HepG2 (cell line): Measurements from ENCODE around the gene ASCL2. TPM values are rescaled to one million over a fixed set of nuclear protein-coding genes. Genes with fewer than 3 reads are reported as not detected.

Experiments
- ATAC-seq: fragments of 200-7000 bp; cut with Tn5 transposase; 3 replicates; pipeline ENCODE4 v1.9.1; 2020; ENCODE audit warnings: mild to moderate bottlenecking, moderate library complexity
- BruUV-seq: library from RNA; stranded (reverse); fragments of 400-500 nt; replicated peaks from 2 replicates; lab custom pipeline; 2021; lab: Mats Ljungman, UMichigan
- CTCF ChIA-PET: fragments of 300-600 bp; formaldehyde crosslinking; extraction: SDS; loops from one replicate; lab custom pipeline; 2021; ENCODE audit warnings: low total read pairs, inconsistent platforms, low intra/inter-chr PET ratio; lab: Yijun Ruan, JAX
- POLR2A ChIA-PET: fragments of 350-600 bp; sonication (Branson Sonifier 250); formaldehyde crosslinking; loops from one replicate; lab custom pipeline; 2020; ENCODE audit warnings: antibody characterized with exemption, inconsistent platforms; lab: Yijun Ruan, JAX
- DNase-seq: peaks from one replicate; pipeline ENCODE4 v3.0.0-alpha.2; 2015; ENCODE audit warnings: low spot score
- FAIRE-seq: peaks from 3 replicates; lab custom pipeline; 2011; peaks lifted over from hg19 to GRCh38; lab: Jason Lieb, UNC
- H2AFZ ChIP-seq: one replicate; pipeline ENCODE4 v1.6.1; 2011; ENCODE audit warnings: low read length, inconsistent platforms
- H3K27ac ChIP-seq: fragments of 300-600 bp; 3 replicates; pipeline ENCODE4 v1.8.0; 2011; ENCODE audit warnings: mixed run types, mild to moderate bottlenecking, mixed read lengths, low read length, inconsistent platforms; ENCODE audit not compliant: insufficient read depth; ENCODE audit errors: extremely low read length
- H3K27me3 ChIP-seq, 2 experiments: fragments of 200-600 bp in 1 of 2; 2 replicates in 1 of 2; 3 replicates in 1 of 2; pipeline versions ENCODE4 v1.6.0 to v1.8.0; 2011; ENCODE audit warnings: low read length in 2 of 2, mild to moderate bottlenecking in 2 of 2, moderate library complexity in 2 of 2, inconsistent platforms in 1 of 2; ENCODE audit not compliant: insufficient read depth in 2 of 2, control insufficient read depth in 1 of 2
- H3K36me3 ChIP-seq, 2 experiments: fragments of 200-600 bp in 1 of 2; replicated peaks in 1 of 2; 2 replicates in 1 of 2; 3 replicates in 1 of 2; pipeline versions ENCODE4 v1.5.1 to v1.8.0; 2011; ENCODE audit warnings: low read length in 2 of 2, inconsistent platforms in 1 of 2; ENCODE audit not compliant: insufficient read depth in 2 of 2, control insufficient read depth in 1 of 2
- H3K4me1 ChIP-seq: 2 replicates; pipeline ENCODE4 v1.5.1; 2012; ENCODE audit warnings: low read length, inconsistent platforms; ENCODE audit not compliant: insufficient read depth
- H3K4me2 ChIP-seq: 2 replicates; pipeline ENCODE4 v1.6.0; 2011; ENCODE audit warnings: low read depth, low read length, inconsistent platforms
- H3K4me3 ChIP-seq, 3 experiments: fragments of 200-600 bp in 1 of 3; sonication (generic), shearing (Covaris generic) in 1 of 3; replicated peaks in 1 of 3; 2 replicates each; pipeline ENCODE4 v1.5.1; 2011 to 2016; ENCODE audit warnings: low read length in 3 of 3, inconsistent platforms in 2 of 3, low read depth in 2 of 3, mild to moderate bottlenecking in 2 of 3, control low read depth in 1 of 3, mixed read lengths in 1 of 3; ENCODE audit not compliant: insufficient read depth in 1 of 3
- H3K79me2 ChIP-seq: one replicate; pipeline ENCODE4 v1.6.1; 2011; ENCODE audit warnings: low read length, inconsistent platforms; ENCODE audit not compliant: insufficient read depth
- H3K9ac ChIP-seq: 2 replicates; pipeline ENCODE4 v1.6.0; 2011; ENCODE audit warnings: mild to moderate bottlenecking, low read depth, low read length, inconsistent platforms; ENCODE audit not compliant: insufficient read depth
- H3K9me3 ChIP-seq: 2 replicates; pipeline ENCODE4 v1.5.1; 2012; ENCODE audit warnings: mild to moderate bottlenecking, low read length
- H4K20me1 ChIP-seq: 2 replicates; pipeline ENCODE4 v1.6.0; 2011; ENCODE audit warnings: inconsistent platforms, mild to moderate bottlenecking, low read length, moderate library complexity; ENCODE audit not compliant: insufficient read depth
- EHMT2 ChIP-seq: fragments of 200-600 bp; sonication (generic); IDR thresholded peaks from 2 replicates; pipeline ENCODE4 v1.7.0; 2017; ENCODE audit warnings: antibody characterized with exemption, low read depth, low read length, borderline replicate concordance
- KLF16 ChIP-seq, 2 experiments: sonication (generic) in 1 of 2; formaldehyde crosslinking in 1 of 2; IDR thresholded peaks; 2 replicates each; pipeline versions ENCODE4 v1.6.1 to v1.8.0; 2016 to 2023; ENCODE audit warnings: missing genetic modification reagents in 2 of 2, missing compliant biosample characterization in 1 of 2
- KLF9 ChIP-seq: IDR thresholded peaks from 2 replicates; pipeline ENCODE4 v1.6.1; 2016; ENCODE audit warnings: low read depth
- PAX8 ChIP-seq: sonication (generic); formaldehyde crosslinking; IDR thresholded peaks from 2 replicates; pipeline ENCODE4 v1.8.0; 2022; ENCODE audit warnings: mild to moderate bottlenecking, missing genetic modification reagents, borderline replicate concordance
- STAT5B ChIP-seq: sonication (generic); formaldehyde crosslinking; IDR thresholded peaks from 2 replicates; pipeline ENCODE4 v1.4.0; 2020; ENCODE audit warnings: missing genetic modification reagents
- SYNCRIP ChIP-seq: fragments of 200-400 bp; formaldehyde crosslinking; IDR thresholded peaks from 2 replicates; pipeline ENCODE4 v1.6.1; 2018; ENCODE audit warnings: mild to moderate bottlenecking, low read depth, low read length; ENCODE audit not compliant: insufficient read depth
- TOE1 ChIP-seq: sonication (generic); formaldehyde crosslinking; IDR thresholded peaks from 2 replicates; pipeline ENCODE4 v1.4.0; 2020; ENCODE audit warnings: mild to moderate bottlenecking, missing genetic modification reagents
- XRCC5 ChIP-seq: fragments of 200-400 bp; formaldehyde crosslinking; optimal IDR thresholded peaks from 2 replicates; pipeline ENCODE3; 2017; ENCODE audit warnings: mild to moderate bottlenecking, low read length
- ZNF274 ChIP-seq: sonication (generic); formaldehyde crosslinking; IDR thresholded peaks from 2 replicates; pipeline ENCODE4 v1.5.1; 2020; ENCODE audit warnings: mild to moderate bottlenecking, missing genetic modification reagents
- ZNF563 ChIP-seq: sonication (generic); formaldehyde crosslinking; IDR thresholded peaks from 2 replicates; pipeline ENCODE4 v1.8.0; 2022; ENCODE audit warnings: mild to moderate bottlenecking, moderate library complexity, missing genetic modification reagents
- whole genome bisulfite sequencing: methylation state at CpG from one replicate; pipeline ENCODE4 v1.1.6; 2017; ENCODE audit warnings: low lambda C conversion rate; 5-methylcytosine and 5-hydroxymethylcytosine counted together
- in situ Hi-C: cut with HindIII; loops from 2 replicates; pipeline ENCODE4 v1.10.0; 2017; ENCODE audit warnings: low pct_unique_long_range_greater_than_20kb; ENCODE audit not compliant: extremely low pct_ligation_motif_present
- intact Hi-C: fragments of 100-400 bp; cut with micrococcal nuclease; formaldehyde crosslinking; loops from one replicate; pipeline ENCODE4 v1.10.0; 2022; ENCODE audit not compliant: unreplicated experiment
- polyA plus RNA-seq, 8 experiments: library from polyadenylated mRNA; depleted of rRNA in 3 of 8; stranded (reverse) in 7 of 8; unstranded in 1 of 8; fragments of >200 nt; fragmentation: Illumina TruSeq in 4 of 8; extraction: Trizol in 4 of 8; gene quantifications; 2 replicates each; pipeline versions ENCODE4 v1.2.1 to v1.2.3, GENCODE V29; 2011 to 2016; ENCODE audit warnings: low read depth in 4 of 8, missing spikeins in 1 of 8, mixed read lengths in 1 of 8; ENCODE audit not compliant: insufficient read depth in 1 of 8
- total RNA-seq, 5 experiments: library from RNA; depleted of rRNA; stranded (reverse); fragments of >200 nt; fragmentation: Illumina TruSeq; extraction: Trizol; gene quantifications; 2 replicates each; pipeline ENCODE4 v1.2.3, GENCODE V29; 2016; ENCODE audit warnings: low read depth in 1 of 5
- TF ChIP-seq, protein P1 (sequence below): sonication (generic); formaldehyde crosslinking; IDR thresholded peaks from 2 replicates; pipeline ENCODE4 v1.4.0; 2020; ENCODE audit warnings: missing genetic modification reagents, low read depth, mild to moderate bottlenecking, borderline replicate concordance
- TF ChIP-seq, protein P2 (sequence below): sonication (generic); formaldehyde crosslinking; IDR thresholded peaks from 2 replicates; pipeline ENCODE4 v1.4.0; 2020; ENCODE audit warnings: missing genetic modification reagents

The ASCL2 gene
- total and polyA plus RNA-seq, 2 of the 13 experiments (the other 11 are each of a cell fraction or from before 2014, with no cell fraction given), result 0.07 TPM; not detected in 1

DNA sequence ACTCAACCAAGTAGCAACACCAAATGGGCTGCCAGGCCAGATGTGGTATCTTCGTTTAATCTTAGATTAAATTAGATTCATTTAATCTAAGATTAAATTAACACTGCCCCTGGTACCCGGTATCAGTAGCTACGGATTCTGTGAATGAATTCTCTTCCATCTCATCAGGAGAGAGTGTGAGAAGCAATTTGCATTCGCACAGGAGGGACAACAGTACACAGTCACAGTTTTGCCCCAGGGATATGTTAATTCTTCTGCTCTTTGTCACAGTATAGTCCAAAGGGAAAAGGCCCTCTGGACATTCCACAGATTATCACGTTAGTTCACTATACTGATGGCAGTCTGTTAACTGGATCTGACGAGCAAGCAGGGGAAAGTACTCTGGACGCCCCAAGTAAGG lies 22.9 kb downstream of the ASCL2 start:
- no TSS peak for BruUV-seq
- Histone ChIP-seq H3K27ac (no peak overlapping the region), H3K36me3 (no peaks in the 10 kb centered on the region), H3K4me1 (no peaks in the 10 kb centered on the region), H4K20me1 (no peaks in the 10 kb centered on the region), H3K9me3 (no peaks in the 10 kb centered on the region), H2AFZ (no peak overlapping the region), H3K79me2 (no peaks in the 10 kb centered on the region), H3K4me2 (no peak overlapping the region), H3K4me3 (no peak overlapping the region), H3K9ac (no peak overlapping the region), H3K27me3 (peaks cover 6 to 47% of the 10 kb centered on the region in 2 experiments)
- ATAC-seq (no peak), FAIRE-seq (no peak), DNase-seq (no peak)
- ChIA-PET CTCF (no interaction called here), POLR2A (no interaction called here)
- TF ChIP-seq TOE1 (no peak), XRCC5 (no peak), SYNCRIP (no peak), KLF9 (CRISPR knock-in tag) (no peak), PAX8 (CRISPR knock-in tag) (no peak), ZNF563 (no peak), STAT5B (CRISPR knock-in tag) (no peak), KLF16 (CRISPR knock-in tag; IDR thresholded peaks at IDR 0.05) (no peak), EHMT2 (no peak), ZNF274 (CRISPR knock-in tag) (no peak)
- TF ChIP-seq, protein P1, sequence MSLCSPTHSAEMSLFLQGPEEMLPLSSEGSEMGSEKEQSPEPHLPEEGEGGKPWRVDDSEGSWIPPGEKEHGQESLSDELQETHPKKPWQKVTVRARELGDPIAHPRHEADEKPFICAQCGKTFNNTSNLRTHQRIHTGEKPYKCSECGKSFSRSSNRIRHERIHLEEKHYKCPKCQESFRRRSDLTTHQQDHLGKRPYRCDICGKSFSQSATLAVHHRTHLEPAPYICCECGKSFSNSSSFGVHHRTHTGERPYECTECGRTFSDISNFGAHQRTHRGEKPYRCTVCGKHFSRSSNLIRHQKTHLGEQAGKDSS (CRISPR knock-in tag), result no peak
- TF ChIP-seq, protein P2, sequence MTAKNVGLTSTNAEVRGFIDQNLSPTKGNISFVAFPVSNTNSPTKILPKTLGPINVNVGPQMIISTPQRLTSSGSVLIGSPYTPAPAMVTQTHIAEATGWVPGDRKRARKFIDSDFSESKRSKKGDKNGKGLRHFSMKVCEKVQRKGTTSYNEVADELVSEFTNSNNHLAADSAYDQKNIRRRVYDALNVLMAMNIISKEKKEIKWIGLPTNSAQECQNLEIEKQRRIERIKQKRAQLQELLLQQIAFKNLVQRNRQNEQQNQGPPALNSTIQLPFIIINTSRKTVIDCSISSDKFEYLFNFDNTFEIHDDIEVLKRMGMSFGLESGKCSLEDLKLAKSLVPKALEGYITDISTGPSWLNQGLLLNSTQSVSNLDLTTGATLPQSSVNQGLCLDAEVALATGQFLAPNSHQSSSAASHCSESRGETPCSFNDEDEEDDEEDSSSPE (CRISPR knock-in tag), result no peak
- WGBS, result 2% methylated on average over 5 of the region's 7 CpGs
- in situ Hi-C loops (no loop called here), intact Hi-C loops (no loop called here)
